KOPT-K1 (cell line): ENCODE data around the gene MTHFD1L.
"Not testable (repeated sequence)": the region's sequence is repeated elsewhere in the genome, so short reads cannot be mapped to it uniquely, and the experiment has no call there.

Experiments used
- H3K27ac ChIP-seq: fragments of 200-600 bp; sonication (generic); 2 replicates; pipeline ENCODE4 v1.5.1; 2016; ENCODE audit warnings: antibody characterized with exemption, mild to moderate bottlenecking, low read depth, low read length; ENCODE audit not compliant: poor library complexity, severe bottlenecking
- H3K36me3 ChIP-seq: fragments of 200-600 bp; sonication (generic); 2 replicates; pipeline ENCODE4 v1.5.1; 2017; ENCODE audit warnings: antibody characterized with exemption, mild to moderate bottlenecking, low read length, moderate library complexity; ENCODE audit not compliant: insufficient read depth
- H3K9me3 ChIP-seq: fragments of 200-600 bp; sonication (generic); 2 replicates; pipeline ENCODE4 v1.5.1; 2017; ENCODE audit warnings: antibody characterized with exemption, low read length, mild to moderate bottlenecking; ENCODE audit not compliant: insufficient read depth, poor library complexity, severe bottlenecking

MTHFD1L gene

DNA sequence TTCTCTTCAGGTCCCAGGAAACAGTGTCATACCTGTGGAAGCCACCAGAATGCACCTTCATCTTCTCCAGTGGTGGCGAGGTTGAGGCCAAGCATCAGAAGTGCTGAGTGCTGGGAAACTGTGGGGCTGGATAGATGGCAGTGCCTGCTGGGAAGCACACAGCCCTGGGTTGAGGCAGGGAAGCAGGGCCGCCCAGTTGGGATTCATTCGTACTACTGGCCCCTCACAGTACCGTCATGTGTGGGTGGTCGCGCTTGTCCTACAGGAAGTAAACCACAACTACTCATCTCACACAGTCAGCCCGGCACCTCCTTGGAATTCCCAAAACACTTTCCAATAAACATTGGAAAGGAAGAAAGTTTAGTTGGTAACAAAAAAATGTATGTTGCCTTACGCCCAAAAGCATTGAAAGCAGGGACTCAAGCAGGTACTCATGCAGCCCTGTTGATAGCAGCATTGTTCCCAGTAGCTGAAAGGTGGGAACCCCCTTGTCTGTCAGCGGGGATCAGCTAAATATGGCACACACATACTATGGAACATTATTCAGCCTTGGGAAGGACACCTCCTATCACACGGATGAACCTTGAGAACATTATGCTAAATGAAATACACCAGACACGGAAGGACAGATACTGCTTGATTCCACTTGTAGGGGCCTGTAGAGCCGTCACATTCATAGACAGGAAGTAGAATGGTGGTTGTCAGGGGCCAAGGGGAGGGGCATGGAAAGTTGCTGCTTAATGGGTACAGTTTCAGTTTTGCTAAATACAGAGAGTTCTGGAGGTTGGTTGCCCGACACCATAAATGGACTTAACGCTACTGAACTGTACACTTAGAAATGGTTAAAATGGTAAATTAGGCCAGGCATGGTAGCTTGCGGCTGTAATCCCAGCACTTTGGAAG is 162.7 kb downstream of the MTHFD1L start:
- Histone ChIP-seq H3K9me3 (peaks cover 10% of the 10 kb centered on the region), H3K36me3 (peaks cover 57% of the 10 kb centered on the region), H3K27ac (no peak overlapping the region)

GRCh38 chr6:151029970-151030369 is 164.5 kb downstream of the MTHFD1L start:
- H3K36me3 ChIP-seq, result peaks cover 47% of the 10 kb centered on the region
- no peak overlapping the region for H3K27ac ChIP-seq
- H3K9me3 ChIP-seq, result peaks cover 10% of the 10 kb centered on the region

GRCh38 chr6:151032034-151032433 is 166.5 kb downstream of the MTHFD1L start:
- no peak overlapping the region for H3K27ac ChIP-seq
- peaks cover 50% of the 10 kb centered on the region for H3K36me3 ChIP-seq

DNA sequence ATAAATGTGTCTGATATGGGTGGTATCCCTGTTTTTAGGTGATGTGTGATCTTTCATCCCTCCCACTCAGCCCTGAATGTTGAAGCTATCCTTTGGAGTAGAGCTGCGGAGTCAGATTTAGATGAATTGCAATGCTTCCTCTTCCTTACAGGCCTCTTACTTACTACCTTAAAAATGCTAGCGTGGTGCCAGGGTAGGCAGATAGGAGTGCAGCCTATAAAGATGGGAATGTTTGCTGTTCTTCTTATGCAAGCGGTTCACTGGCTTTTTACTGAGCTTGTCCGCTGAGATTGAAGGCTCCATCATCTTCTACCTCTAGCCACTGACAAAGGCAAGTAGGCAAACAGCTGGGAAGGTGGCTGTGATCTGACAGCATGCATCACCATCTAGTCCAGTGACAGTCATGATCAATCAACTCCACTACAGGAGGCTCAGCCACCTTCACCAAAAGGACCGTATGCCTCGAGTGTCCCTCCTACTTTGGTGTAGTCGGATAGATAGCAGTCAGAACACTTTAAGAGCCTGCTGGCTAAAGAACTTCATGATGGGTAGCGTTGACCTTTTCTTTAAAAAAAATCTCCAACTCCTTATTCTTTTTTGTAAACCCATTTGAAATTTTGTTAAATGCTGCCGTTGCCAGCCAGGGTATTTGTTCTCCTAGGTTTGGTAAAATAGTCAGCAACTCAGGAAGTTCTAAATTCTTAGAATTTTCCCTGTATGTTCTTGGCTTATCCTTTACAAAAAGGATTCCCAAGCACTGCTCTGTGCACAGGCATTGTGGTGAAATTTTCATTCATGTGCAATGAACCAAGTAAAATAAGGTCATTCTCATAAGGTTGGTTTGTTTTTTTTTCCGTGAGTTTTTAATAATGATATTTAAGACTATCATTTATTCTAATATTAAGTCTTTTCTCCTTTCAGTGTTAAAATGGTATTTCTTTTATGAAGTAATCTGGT is 169.6 kb downstream of the MTHFD1L start:
- Histone ChIP-seq H3K27ac (no peak overlapping the region), H3K36me3 (peaks cover 62% of the 10 kb centered on the region), H3K9me3 (no peaks in the 10 kb centered on the region)

More at GRCh38 chr6:151032034-151032433, 166.5 kb downstream of the MTHFD1L start:
- H3K9me3 ChIP-seq, result peaks cover 10% of the 10 kb centered on the region

DNA sequence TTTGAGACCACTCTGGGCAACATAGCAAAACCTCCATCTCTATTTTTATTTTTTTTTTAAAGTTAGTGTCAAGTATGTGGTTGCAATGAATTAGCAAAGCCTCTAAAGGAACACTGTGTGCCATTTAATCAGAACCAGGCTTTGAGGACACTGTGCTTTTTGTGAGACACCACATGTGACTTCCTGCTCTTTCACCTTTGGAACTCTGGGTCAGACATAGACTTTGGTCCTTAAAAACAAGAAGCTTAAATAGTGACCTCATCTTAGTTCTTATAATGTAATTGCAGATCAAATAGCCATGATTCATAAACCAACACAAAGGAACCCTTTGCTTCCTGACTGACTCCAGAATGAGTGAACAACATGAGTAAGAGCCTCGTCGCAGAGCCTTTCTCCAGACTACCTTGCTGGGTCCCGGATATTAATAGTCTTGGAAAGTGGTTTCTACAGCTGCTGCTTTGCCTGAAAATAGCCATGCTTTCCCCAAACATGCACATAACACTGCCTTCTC is 170.8 kb downstream of the MTHFD1L start:
- H3K9me3 ChIP-seq, H3K27ac ChIP-seq: not testable (repeated sequence)
- peaks cover 73% of the 10 kb centered on the region for H3K36me3 ChIP-seq

GRCh38 chr6:151036869-151037680 is 171.6 kb downstream of the MTHFD1L start:
- H3K27ac ChIP-seq, result no peak overlapping the region
- H3K36me3 ChIP-seq, result peaks cover 80% of the 10 kb centered on the region
- no peaks in the 10 kb centered on the region for H3K9me3 ChIP-seq

GRCh38 chr6:151038616-151039015 is 173.1 kb downstream of the MTHFD1L start:
- Histone ChIP-seq H3K27ac (no peak overlapping the region), H3K36me3 (peaks cover 77% of the 10 kb centered on the region), H3K9me3 (no peaks in the 10 kb centered on the region)

GRCh38 chr6:151040888-151041521 is 175.5 kb downstream of the MTHFD1L start:
- H3K27ac ChIP-seq, H3K9me3 ChIP-seq: not testable (repeated sequence)
- H3K36me3 ChIP-seq, result peaks cover 77% of the 10 kb centered on the region

DNA sequence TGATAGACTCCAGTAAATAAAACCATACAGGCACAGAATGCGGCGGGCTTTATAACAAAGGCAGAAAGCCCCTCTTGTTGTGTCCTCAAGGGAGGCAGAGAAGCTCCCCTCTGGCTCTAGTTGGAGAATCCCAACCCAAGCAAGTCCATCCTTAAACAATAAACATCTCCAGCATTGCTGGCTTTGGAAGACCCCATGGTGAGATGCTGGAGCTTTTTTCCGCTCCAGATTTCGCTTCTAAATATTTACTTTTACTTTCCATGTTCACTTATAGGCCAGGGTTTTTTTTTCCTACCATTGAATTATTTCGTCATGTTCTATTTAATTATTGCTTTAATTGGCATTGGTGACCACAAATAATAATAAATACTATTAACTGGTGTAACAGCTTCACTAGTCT is 176.2 kb downstream of the MTHFD1L start:
- no peaks in the 10 kb centered on the region for H3K9me3 ChIP-seq
- peaks cover 75% of the 10 kb centered on the region for H3K36me3 ChIP-seq
- H3K27ac ChIP-seq, result no peak overlapping the region

DNA sequence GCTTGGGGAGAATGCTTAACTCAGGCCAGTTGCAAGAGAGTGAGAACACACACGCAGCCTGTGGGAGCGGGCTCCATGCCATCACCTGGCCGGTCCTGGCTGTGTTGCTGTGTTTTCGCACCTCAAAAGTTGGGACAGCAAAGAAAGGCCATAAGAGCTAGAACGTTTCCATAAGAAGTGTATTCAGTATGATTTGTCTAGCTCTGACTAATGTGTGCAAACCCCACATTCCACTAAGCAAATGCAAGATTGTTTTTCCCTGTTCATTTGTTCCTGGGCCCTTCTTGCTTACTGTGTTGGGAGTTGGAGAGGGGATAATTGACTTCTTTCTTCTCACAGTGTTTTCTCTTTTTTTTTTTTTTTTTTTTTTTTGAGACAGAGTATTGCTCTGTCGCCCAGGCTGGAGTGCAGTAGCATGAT is 177.4 kb downstream of the MTHFD1L start:
- not testable (repeated sequence) for H3K27ac ChIP-seq, H3K9me3 ChIP-seq

GRCh38 chr6:151043944-151044343 is 178.4 kb downstream of the MTHFD1L start:
- Histone ChIP-seq H3K36me3 (peaks cover 74% of the 10 kb centered on the region; the same call in 1 of the 2 replicates), H3K9me3 (no peaks in the 10 kb centered on the region), H3K27ac (no peak overlapping the region)

More for the DNA sequence above, 177.4 kb downstream of the MTHFD1L start:
- peaks cover 74% of the 10 kb centered on the region for H3K36me3 ChIP-seq

- Histone ChIP-seq H3K27ac (no peak overlapping the region), H3K9me3 (no peaks in the 10 kb centered on the region), H3K36me3 (peaks cover 67% of the 10 kb centered on the region; the same call in 1 of the 2 replicates)
Measured at GRCh38 chr6:151044465-151045441, 179.3 kb downstream of the MTHFD1L start.
